GM15510 (cell line): ENCODE results near the gene HOMER3.

ENCODE experiments used
- POLR2A ChIP-seq: IDR thresholded peaks from 3 replicates; pipeline ENCODE4 v1.6.1; 2011; ENCODE audit warnings: borderline replicate concordance; ENCODE audit not compliant: insufficient read length; ENCODE audit errors: extremely low read depth

The HOMER3 gene

GRCh38 chr19:18967358-18968146 lies 26.5 kb upstream of the HOMER3 start:
- no peak for TF ChIP-seq POLR2A

GRCh38 chr19:18966307-18966706 lies 25.3 kb upstream of the HOMER3 start:
- TF ChIP-seq POLR2A, result no peak

GRCh38 chr19:18964121-18964520 lies 23.1 kb upstream of the HOMER3 start:
- TF ChIP-seq POLR2A, result no peak

- TF ChIP-seq POLR2A, result no peak
These were observed 21.0 kb upstream of the HOMER3 start for GRCh38 chr19:18961767-18962620.

GRCh38 chr19:18960370-18960769 lies 19.4 kb upstream of the HOMER3 start:
- no peak for TF ChIP-seq POLR2A

GRCh38 chr19:18955042-18955441 lies 14.0 kb upstream of the HOMER3 start:
- TF ChIP-seq POLR2A, result no peak

GRCh38 chr19:18954094-18954493 lies 13.1 kb upstream of the HOMER3 start:
- no peak for TF ChIP-seq POLR2A

- no peak for TF ChIP-seq POLR2A
These were observed 10.8 kb upstream of the HOMER3 start for GRCh38 chr19:18951721-18952281.

- TF ChIP-seq POLR2A, result no peak
These were observed 8.8 kb upstream of the HOMER3 start for GRCh38 chr19:18949858-18950257.

- no peak for TF ChIP-seq POLR2A
These were observed 7.9 kb upstream of the HOMER3 start for GRCh38 chr19:18948976-18949356.

- TF ChIP-seq POLR2A, result no peak
These were observed 7.3 kb upstream of the HOMER3 start for GRCh38 chr19:18948075-18948975.

- no peak for TF ChIP-seq POLR2A
These were observed 5.9 kb upstream of the HOMER3 start for GRCh38 chr19:18946918-18947317.

- TF ChIP-seq POLR2A, result no peak
These were observed 5.3 kb upstream of the HOMER3 start for GRCh38 chr19:18946335-18946734.

GRCh38 chr19:18945297-18945696 lies 4.3 kb upstream of the HOMER3 start:
- TF ChIP-seq POLR2A, result no peak

GRCh38 chr19:18943465-18943864 lies 2.4 kb upstream of the HOMER3 start:
- no peak for TF ChIP-seq POLR2A

GRCh38 chr19:18942692-18943091 lies 1.7 kb upstream of the HOMER3 start:
- TF ChIP-seq POLR2A, result no peak
